GM12873 (cell line): ENCODE results near the gene AAK1.

Experiments
- CTCF ChIP-seq: IDR thresholded peaks from 2 replicates; pipeline ENCODE4 v1.5.1; 2012; ENCODE audit warnings: low read depth, mild to moderate bottlenecking, moderate library complexity, low read length, control low read depth; ENCODE audit not compliant: insufficient read depth; ENCODE audit errors: missing control alignments

AAK1 gene

DNA sequence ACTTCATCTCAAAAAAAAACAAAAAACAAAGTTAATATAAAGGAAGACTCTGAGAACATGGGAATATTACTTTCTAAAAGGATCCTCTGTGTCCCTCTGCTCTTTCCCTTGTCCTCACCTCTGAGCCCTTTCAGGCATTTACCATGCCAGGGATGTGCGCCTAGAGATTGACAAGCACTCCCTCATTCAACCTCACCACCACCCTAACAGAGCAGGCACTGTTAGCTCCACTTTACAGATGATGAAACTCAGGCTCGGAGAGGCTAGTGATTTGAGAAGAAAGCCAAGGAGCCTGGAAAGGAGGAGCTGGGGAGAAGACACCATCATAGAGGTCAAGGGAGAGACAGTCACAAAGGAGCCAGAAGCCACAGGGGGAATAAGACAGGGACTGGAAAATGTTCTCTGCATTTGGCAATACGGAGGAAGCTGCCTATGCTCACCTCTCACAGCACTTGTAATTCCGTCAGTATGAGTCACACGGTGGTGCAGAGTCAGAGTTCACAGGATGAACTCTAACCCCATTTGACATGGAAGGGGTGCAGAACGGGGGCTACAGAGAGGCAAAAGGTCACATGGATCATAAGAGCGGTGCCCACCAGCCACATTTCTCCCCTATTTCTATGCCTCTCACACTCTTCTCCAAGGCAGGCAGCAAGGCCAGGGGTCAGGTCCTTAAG lies 104.5 kb downstream of the AAK1 start:
- TF ChIP-seq CTCF, result no peak

GRCh38 chr2:69538249-69538648 lies 105.3 kb downstream of the AAK1 start:
- no peak for TF ChIP-seq CTCF

GRCh38 chr2:69535817-69536241 lies 107.7 kb downstream of the AAK1 start:
- TF ChIP-seq CTCF, result no peak

- TF ChIP-seq CTCF, result no peak
Observed at GRCh38 chr2:69531186-69531585, 112.4 kb downstream of the AAK1 start.

DNA sequence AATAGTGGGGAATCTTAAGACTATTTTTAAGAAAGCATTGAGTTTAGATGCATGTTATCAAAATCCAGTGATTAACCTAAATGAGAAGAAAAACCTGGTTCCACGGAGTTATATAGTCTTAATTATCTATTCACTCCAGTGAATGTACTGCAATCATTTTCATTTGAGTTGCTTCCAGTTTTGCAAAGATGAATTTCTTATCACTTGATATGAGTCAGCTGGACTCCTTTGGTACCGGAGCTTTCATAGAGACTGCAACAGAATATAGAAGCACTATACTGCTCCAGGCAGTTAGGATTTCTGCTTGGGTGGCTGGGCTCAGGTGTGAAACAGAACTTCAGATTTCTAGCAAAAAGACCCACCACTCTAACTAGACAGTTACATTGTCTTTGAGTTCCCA lies 114.1 kb downstream of the AAK1 start:
- no peak for TF ChIP-seq CTCF

- no peak for TF ChIP-seq CTCF
Observed at GRCh38 chr2:69525261-69525660, 118.3 kb downstream of the AAK1 start.

DNA sequence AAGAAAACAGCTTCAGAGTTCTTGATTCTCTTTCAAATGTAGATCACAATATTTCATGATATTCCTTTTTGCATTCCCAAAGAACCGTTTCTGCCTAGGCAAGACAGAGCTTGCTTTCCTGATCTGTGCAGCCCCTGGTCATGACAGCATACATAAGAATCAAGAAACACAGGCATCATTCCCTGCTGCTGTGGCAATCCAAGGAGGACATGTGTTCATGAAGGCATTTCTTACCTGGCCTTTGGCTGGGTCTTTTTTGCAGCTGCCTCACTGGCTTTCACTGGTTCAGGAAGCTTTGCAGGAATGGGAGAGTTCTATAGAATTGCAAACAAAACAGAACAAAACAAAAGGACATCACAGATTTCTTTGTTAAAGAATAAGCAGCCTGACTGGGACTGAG lies 118.7 kb downstream of the AAK1 start:
- TF ChIP-seq CTCF, result no peak
